Neural progenitor cell (in vitro differentiated cells): ENCODE results near the gene BCAS1. TPM values are rescaled to one million over a fixed set of nuclear protein-coding genes. Genes with fewer than 3 reads are reported as not detected.

Experiments used
- DNase-seq: peaks from one replicate; pipeline ENCODE4 v3.0.0-alpha.2; 2016; ENCODE audit warnings: low spot score
- H2AFZ ChIP-seq: fragments of 200-600 bp; sonication (generic); replicated peaks from 2 replicates; pipeline ENCODE4 v1.6.1; 2016; ENCODE audit warnings: antibody characterized with exemption
- H3F3A ChIP-seq: fragments of 200-600 bp; sonication (generic); 2 replicates; pipeline ENCODE4 v1.6.1; 2016; ENCODE audit warnings: antibody characterized with exemption, low read depth
- H3K27ac ChIP-seq: fragments of 200-600 bp; sonication (generic); 2 replicates; pipeline ENCODE4 v1.5.1; 2016; ENCODE audit warnings: mild to moderate bottlenecking
- H3K27me3 ChIP-seq: fragments of 200-600 bp; sonication (generic); 2 replicates; pipeline ENCODE4 v1.6.1; 2016; ENCODE audit warnings: mild to moderate bottlenecking, moderate library complexity
- H3K36me3 ChIP-seq: fragments of 200-600 bp; sonication (generic); 2 replicates; pipeline ENCODE4 v1.5.1; 2016
- H3K4me1 ChIP-seq: fragments of 200-600 bp; sonication (generic); 2 replicates; pipeline ENCODE4 v1.6.1; 2016; ENCODE audit warnings: mixed run types
- H3K4me2 ChIP-seq: fragments of 200-600 bp; sonication (generic); 2 replicates; pipeline ENCODE4 v1.6.1; 2016
- H3K4me3 ChIP-seq: fragments of 200-600 bp; sonication (generic); 2 replicates; pipeline ENCODE4 v1.5.1; 2016
- H3K79me2 ChIP-seq: fragments of 200-600 bp; sonication (generic); 2 replicates; pipeline ENCODE4 v1.6.1; 2016; ENCODE audit warnings: low read depth
- H3K9ac ChIP-seq: fragments of 200-600 bp; sonication (generic); 2 replicates; pipeline ENCODE4 v1.6.1; 2016
- H3K9me3 ChIP-seq: fragments of 200-600 bp; sonication (generic); 2 replicates; pipeline ENCODE4 v1.5.1; 2016; ENCODE audit warnings: low read depth
- H4K20me1 ChIP-seq: fragments of 200-600 bp; sonication (generic); 2 replicates; pipeline ENCODE4 v1.6.1; 2016; ENCODE audit warnings: low read depth
- H3K27ac Mint-ChIP-seq: 3 replicates; pipeline ENCODE4 v1.8.0; 2021; ENCODE audit warnings: mixed read lengths
- H3K27me3 Mint-ChIP-seq: 2 replicates; pipeline ENCODE4 v1.8.0; 2022; ENCODE audit warnings: low read depth, mild to moderate bottlenecking, inconsistent platforms, moderate library complexity, mixed read lengths; ENCODE audit not compliant: insufficient read depth
- H3K36me3 Mint-ChIP-seq: 3 replicates; pipeline ENCODE4 v1.8.0; 2021; ENCODE audit warnings: mixed read lengths
- H3K4me1 Mint-ChIP-seq: 3 replicates; pipeline ENCODE4 v1.8.0; 2021; ENCODE audit warnings: mixed read lengths
- H3K4me3 Mint-ChIP-seq: 3 replicates; pipeline ENCODE4 v1.8.0; 2021; ENCODE audit warnings: mild to moderate bottlenecking, moderate library complexity, mixed read lengths
- H3K9me3 Mint-ChIP-seq: 3 replicates; pipeline ENCODE4 v1.8.0; 2020; ENCODE audit warnings: mixed read lengths
- EZH2 ChIP-seq: fragments of 200-600 bp; sonication (generic); IDR thresholded peaks from 2 replicates; pipeline ENCODE4 v1.6.1; 2017; ENCODE audit warnings: antibody characterized with exemption, mild to moderate bottlenecking, moderate library complexity
- EZH2phosphoT487 ChIP-seq: fragments of 200-600 bp; sonication (generic); IDR thresholded peaks from 2 replicates; pipeline ENCODE4 v1.6.1; 2017; ENCODE audit warnings: antibody characterized with exemption
- total RNA-seq: library from RNA; depleted of rRNA; stranded (reverse); fragments of >200 nt; gene quantifications from 2 replicates; pipeline ENCODE4 v1.2.3, GENCODE V29; 2015; ENCODE audit warnings: low replicate concordance
- TF ChIP-seq, protein P1 (sequence below): fragments of 200-600 bp; sonication (generic); IDR thresholded peaks from 2 replicates; pipeline ENCODE4 v1.5.1; 2017; ENCODE audit warnings: antibody characterized with exemption, mild to moderate bottlenecking

Gene BCAS1
- total RNA-seq, 1 donor from 2014 or later = not detected

DNA sequence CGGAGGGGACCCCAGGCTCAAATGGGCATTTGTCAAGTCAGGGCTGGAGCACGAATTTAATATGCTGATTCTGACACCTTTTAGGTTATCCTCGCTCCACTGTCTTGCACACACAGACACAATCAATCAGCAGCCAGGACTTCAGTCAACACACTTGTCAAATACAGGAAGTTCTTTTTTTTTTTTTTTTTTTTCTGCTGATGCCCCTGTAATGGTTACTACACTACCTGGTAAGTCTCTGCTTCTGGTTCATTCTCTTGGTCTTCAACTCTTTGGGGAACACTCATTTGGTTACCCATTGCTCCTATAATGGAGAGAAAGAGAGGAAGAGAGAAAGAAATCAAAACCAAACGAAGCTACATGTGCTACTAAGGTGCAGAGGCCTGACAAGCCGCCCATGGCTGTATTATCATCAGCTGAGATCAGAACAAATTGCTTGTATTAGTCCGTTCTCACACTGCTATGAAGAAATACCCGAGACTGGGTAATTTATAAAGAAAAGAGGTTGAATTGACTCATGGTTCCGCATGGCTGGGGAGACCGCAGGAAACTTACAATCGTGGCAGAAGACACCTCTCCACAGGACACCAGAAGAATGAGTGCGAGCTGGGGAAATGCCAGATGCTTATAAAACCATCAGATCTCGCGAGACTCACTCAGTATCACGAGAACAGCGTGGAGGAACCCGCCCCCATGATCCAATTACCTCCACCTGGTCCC lies 11.8 kb downstream of the BCAS1 start:
- Mint-ChIP-seq H3K36me3 (no peaks in the 10 kb centered on the region), H3K27ac (no peak overlapping the region), H3K9me3 (no peaks in the 10 kb centered on the region), H3K27me3 (peaks cover 2% of the 10 kb centered on the region), H3K4me1 (peaks cover 6% of the 10 kb centered on the region), H3K4me3 (no peak overlapping the region)
- Histone ChIP-seq H3K27ac (no peak overlapping the region), H2AFZ (no peak overlapping the region), H3K4me3 (no peak overlapping the region), H3K4me2 (no peak overlapping the region), H3K27me3 (no peaks in the 10 kb centered on the region), H3K36me3 (no peaks in the 10 kb centered on the region), H3K4me1 (no peaks in the 10 kb centered on the region), H3F3A (no peaks in the 10 kb centered on the region), H3K79me2 (no peaks in the 10 kb centered on the region), H3K9me3 (no peaks in the 10 kb centered on the region), H3K9ac (no peak overlapping the region), H4K20me1 (no peaks in the 10 kb centered on the region)
- TF ChIP-seq EZH2 (no peak), EZH2phosphoT487 (no peak)
- TF ChIP-seq, protein P1, sequence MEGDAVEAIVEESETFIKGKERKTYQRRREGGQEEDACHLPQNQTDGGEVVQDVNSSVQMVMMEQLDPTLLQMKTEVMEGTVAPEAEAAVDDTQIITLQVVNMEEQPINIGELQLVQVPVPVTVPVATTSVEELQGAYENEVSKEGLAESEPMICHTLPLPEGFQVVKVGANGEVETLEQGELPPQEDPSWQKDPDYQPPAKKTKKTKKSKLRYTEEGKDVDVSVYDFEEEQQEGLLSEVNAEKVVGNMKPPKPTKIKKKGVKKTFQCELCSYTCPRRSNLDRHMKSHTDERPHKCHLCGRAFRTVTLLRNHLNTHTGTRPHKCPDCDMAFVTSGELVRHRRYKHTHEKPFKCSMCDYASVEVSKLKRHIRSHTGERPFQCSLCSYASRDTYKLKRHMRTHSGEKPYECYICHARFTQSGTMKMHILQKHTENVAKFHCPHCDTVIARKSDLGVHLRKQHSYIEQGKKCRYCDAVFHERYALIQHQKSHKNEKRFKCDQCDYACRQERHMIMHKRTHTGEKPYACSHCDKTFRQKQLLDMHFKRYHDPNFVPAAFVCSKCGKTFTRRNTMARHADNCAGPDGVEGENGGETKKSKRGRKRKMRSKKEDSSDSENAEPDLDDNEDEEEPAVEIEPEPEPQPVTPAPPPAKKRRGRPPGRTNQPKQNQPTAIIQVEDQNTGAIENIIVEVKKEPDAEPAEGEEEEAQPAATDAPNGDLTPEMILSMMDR = no peak
- no peak for DNase-seq

DNA sequence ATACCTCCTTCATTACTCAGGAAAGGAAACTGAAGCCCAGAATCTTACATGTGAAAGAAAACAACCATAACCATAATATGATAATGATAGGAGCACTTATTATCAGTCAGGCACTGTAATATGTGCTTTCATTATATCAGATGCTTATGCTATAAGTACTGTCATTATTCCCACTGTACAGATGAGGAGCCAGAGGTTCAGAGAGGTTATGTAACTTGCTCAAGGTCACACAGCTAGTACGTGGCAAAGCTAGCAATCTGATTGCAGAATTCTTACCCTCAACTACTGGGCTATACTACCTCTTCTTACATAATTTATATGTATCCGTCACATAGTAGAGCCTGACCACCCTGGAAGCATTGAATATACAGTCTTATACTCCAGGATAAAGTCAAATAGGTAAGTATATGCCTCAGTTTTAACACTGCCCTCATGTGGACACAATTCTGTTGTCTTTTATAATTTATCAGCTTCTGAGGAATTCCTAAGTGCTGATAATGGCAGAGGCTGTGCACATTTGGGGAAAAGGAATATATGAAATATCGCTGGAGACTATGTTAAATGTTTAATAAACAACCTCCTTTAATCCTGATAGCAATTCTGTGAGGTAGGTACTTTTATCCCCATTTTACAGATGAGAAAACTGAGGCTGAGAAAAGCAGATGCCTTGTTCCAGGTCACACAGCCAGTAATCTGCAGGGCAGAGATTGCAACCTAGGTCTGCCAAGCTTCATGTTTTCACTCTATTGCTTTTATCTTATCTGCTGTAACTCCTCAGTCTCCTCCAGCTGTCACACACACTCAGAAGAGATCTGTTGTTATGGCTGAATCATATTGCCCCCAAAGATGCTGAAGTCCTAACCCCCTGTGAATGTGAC lies 13.4 kb downstream of the BCAS1 start:
- no peak overlapping the region for H3K27ac Mint-ChIP-seq
- H3K27me3 ChIP-seq = no peaks in the 10 kb centered on the region
- no peak overlapping the region for H3K4me3 Mint-ChIP-seq
- no peaks in the 10 kb centered on the region for H3K36me3 Mint-ChIP-seq
- H3F3A ChIP-seq = no peaks in the 10 kb centered on the region
- no peaks in the 10 kb centered on the region for H4K20me1 ChIP-seq
- no peak for DNase-seq
- H3K4me2 ChIP-seq = no peak overlapping the region
- no peak overlapping the region for H3K9ac ChIP-seq
- peaks cover 6% of the 10 kb centered on the region for H3K4me1 Mint-ChIP-seq
- H3K36me3 ChIP-seq = no peaks in the 10 kb centered on the region
- H3K4me1 ChIP-seq = no peaks in the 10 kb centered on the region
- H3K27ac ChIP-seq = no peak overlapping the region
- no peaks in the 10 kb centered on the region for H3K79me2 ChIP-seq
- no peak overlapping the region for H3K4me3 ChIP-seq
- no peaks in the 10 kb centered on the region for H3K9me3 ChIP-seq
- no peak overlapping the region for H2AFZ ChIP-seq
- H3K9me3 Mint-ChIP-seq = no peaks in the 10 kb centered on the region
- peaks cover 2% of the 10 kb centered on the region for H3K27me3 Mint-ChIP-seq
- TF ChIP-seq EZH2 = no peak
- TF ChIP-seq, protein P1 = no peak
- TF ChIP-seq EZH2phosphoT487 = no peak

DNA sequence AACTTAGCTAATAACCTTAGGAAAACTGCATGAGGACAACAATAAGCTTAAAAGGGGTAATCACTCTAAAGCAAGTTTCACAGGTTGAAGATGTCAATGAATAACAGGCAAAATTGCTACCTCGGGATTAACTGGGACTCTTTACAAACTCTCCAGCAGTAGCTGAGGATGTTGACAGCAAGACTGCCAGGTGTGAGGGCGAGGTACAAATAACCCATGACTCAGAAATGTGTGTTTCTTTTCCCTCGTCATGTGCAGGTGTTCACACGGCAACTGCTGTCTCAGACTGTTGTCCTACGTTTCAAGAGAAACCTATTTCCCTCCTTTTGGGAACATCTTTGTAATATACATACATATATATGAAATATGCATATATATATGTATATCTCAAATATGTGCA lies 15.9 kb downstream of the BCAS1 start:
- Histone ChIP-seq H3K4me3 (no peak overlapping the region), H3K4me2 (no peak overlapping the region), H3K27ac (no peak overlapping the region), H3K27me3 (no peaks in the 10 kb centered on the region), H3K4me1 (no peaks in the 10 kb centered on the region), H4K20me1 (no peaks in the 10 kb centered on the region), H3K9ac (no peak overlapping the region), H2AFZ (no peak overlapping the region), H3K79me2 (no peaks in the 10 kb centered on the region), H3K36me3 (no peaks in the 10 kb centered on the region), H3K9me3 (no peaks in the 10 kb centered on the region), H3F3A (no peaks in the 10 kb centered on the region)
- Mint-ChIP-seq H3K4me1 (peaks cover 6% of the 10 kb centered on the region), H3K4me3 (no peak overlapping the region), H3K27me3 (no peaks in the 10 kb centered on the region), H3K27ac (no peak overlapping the region), H3K36me3 (no peaks in the 10 kb centered on the region), H3K9me3 (no peaks in the 10 kb centered on the region)
- DNase-seq = no peak
- TF ChIP-seq EZH2phosphoT487 = no peak
